Muscle of leg (tissue), 16 donors: ENCODE measurements around the gene TULP3. TPM values are rescaled to one million over a fixed set of nuclear protein-coding genes. Genes with fewer than 3 reads are reported as not detected.

Experiments used
- DNase-seq: peaks from one replicate; pipeline ENCODE4 v3.0.0; 2013
- H3K27ac ChIP-seq: one replicate; pipeline ENCODE4 v1.5.1; 2013; ENCODE audit warnings: mild to moderate bottlenecking, low read length, control low read depth
- H3K27me3 ChIP-seq: one replicate; pipeline ENCODE4 v1.6.1; 2013; ENCODE audit warnings: low read length; ENCODE audit not compliant: control insufficient read depth, insufficient read depth
- H3K36me3 ChIP-seq: one replicate; pipeline ENCODE4 v1.6.1; 2013; ENCODE audit warnings: low read length; ENCODE audit not compliant: control insufficient read depth, insufficient read depth
- H3K4me1 ChIP-seq: one replicate; pipeline ENCODE4 v1.6.1; 2013; ENCODE audit warnings: low read length; ENCODE audit not compliant: control insufficient read depth, insufficient read depth
- H3K4me3 ChIP-seq: one replicate; pipeline ENCODE4 v1.5.1; 2013; ENCODE audit warnings: low read length, control low read depth
- H3K9me3 ChIP-seq: replicated peaks from 2 replicates; pipeline ENCODE4 v1.6.1; 2013; ENCODE audit warnings: low read depth, low read length; ENCODE audit not compliant: control insufficient read depth
- WGBS: methylation state at CpG from one replicate; pipeline ENCODE4 v1.1.5; 2013; ENCODE audit warnings: missing lambda C conversion rate; ENCODE audit not compliant: insufficient coverage; 5-methylcytosine and 5-hydroxymethylcytosine counted together
- long read RNA-seq, 11 donors: transcript quantifications; one replicate each; lab custom pipeline, GENCODE V29; 2026
- polyA plus RNA-seq, 8 donors: library from polyadenylated mRNA; unstranded; fragments of 120-200 nt; gene quantifications; one replicate each; pipeline versions ENCODE4 v1.2.1 to v1.2.3, GENCODE V29; 2013; ENCODE audit warnings: inconsistent platforms in 1 of 8, low replicate concordance in 1 of 8; ENCODE audit not compliant: insufficient read length in 8 of 8, insufficient read depth in 1 of 8
- total RNA-seq: library from RNA; stranded (reverse); fragments of 120-200 nt; gene quantifications from one replicate; pipeline ENCODE4 v1.2.4, GENCODE V29; 2013

The TULP3 gene, protein sequence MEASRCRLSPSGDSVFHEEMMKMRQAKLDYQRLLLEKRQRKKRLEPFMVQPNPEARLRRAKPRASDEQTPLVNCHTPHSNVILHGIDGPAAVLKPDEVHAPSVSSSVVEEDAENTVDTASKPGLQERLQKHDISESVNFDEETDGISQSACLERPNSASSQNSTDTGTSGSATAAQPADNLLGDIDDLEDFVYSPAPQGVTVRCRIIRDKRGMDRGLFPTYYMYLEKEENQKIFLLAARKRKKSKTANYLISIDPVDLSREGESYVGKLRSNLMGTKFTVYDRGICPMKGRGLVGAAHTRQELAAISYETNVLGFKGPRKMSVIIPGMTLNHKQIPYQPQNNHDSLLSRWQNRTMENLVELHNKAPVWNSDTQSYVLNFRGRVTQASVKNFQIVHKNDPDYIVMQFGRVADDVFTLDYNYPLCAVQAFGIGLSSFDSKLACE
- 21.9 TPM for total RNA-seq
- 10 to 100 TPM; 20.8 to 31.3 (median 28.4) TPM for polyA plus RNA-seq
- long read RNA-seq, donor 1, transcript TULP3-202 (11 exons, 3,076 nt): major isoform, 6 of 6 reads
- long read RNA-seq, donor 1, partial matches to known transcripts: 0 of 6 reads
- long read RNA-seq, donor 1, other reads (novel, unspliced or antisense): 0 of 6 reads
- long read RNA-seq, donor 2, partial matches to known transcripts: 0 of 1 reads
- long read RNA-seq, donor 2, other reads (novel, unspliced or antisense): 0 of 1 reads
- long read RNA-seq, donor 3, transcript TULP3-202 (11 exons, 3,076 nt): major isoform, 8 of 17 reads
- long read RNA-seq, donor 3, partial matches to known transcripts: 9 of 17 reads
- long read RNA-seq, donor 3, other reads (novel, unspliced or antisense): 0 of 17 reads
- long read RNA-seq, donor 4, partial matches to known transcripts: 0 of 1 reads
- long read RNA-seq, donor 4, other reads (novel, unspliced or antisense): 0 of 1 reads
- long read RNA-seq, donor 5, transcript TULP3-202 (11 exons, 3,076 nt): major isoform, 11 of 27 reads
- long read RNA-seq, donor 5, partial matches to known transcripts: 16 of 27 reads
- long read RNA-seq, donor 5, other reads (novel, unspliced or antisense): 0 of 27 reads
- long read RNA-seq, donor 6, transcript TULP3-202 (11 exons, 3,076 nt): major isoform, 7 of 15 reads
- long read RNA-seq, donor 6, partial matches to known transcripts: 0 of 15 reads
- long read RNA-seq, donor 6, other reads (novel, unspliced or antisense): 8 of 15 reads
- long read RNA-seq, donor 7, partial matches to known transcripts: 0 of 3 reads
- long read RNA-seq, donor 7, other reads (novel, unspliced or antisense): 0 of 3 reads
- long read RNA-seq, donor 8, transcript TULP3-202 (11 exons, 3,076 nt): major isoform, 5 of 7 reads
- long read RNA-seq, donor 8, partial matches to known transcripts: 0 of 7 reads
- long read RNA-seq, donor 8, other reads (novel, unspliced or antisense): 0 of 7 reads
- long read RNA-seq, donor 9: 0 reads
- long read RNA-seq, donor 10, partial matches to known transcripts: 0 of 5 reads
- long read RNA-seq, donor 10, other reads (novel, unspliced or antisense): 0 of 5 reads
- long read RNA-seq, donor 11, partial matches to known transcripts: 0 of 2 reads
- long read RNA-seq, donor 11, other reads (novel, unspliced or antisense): 0 of 2 reads

DNA sequence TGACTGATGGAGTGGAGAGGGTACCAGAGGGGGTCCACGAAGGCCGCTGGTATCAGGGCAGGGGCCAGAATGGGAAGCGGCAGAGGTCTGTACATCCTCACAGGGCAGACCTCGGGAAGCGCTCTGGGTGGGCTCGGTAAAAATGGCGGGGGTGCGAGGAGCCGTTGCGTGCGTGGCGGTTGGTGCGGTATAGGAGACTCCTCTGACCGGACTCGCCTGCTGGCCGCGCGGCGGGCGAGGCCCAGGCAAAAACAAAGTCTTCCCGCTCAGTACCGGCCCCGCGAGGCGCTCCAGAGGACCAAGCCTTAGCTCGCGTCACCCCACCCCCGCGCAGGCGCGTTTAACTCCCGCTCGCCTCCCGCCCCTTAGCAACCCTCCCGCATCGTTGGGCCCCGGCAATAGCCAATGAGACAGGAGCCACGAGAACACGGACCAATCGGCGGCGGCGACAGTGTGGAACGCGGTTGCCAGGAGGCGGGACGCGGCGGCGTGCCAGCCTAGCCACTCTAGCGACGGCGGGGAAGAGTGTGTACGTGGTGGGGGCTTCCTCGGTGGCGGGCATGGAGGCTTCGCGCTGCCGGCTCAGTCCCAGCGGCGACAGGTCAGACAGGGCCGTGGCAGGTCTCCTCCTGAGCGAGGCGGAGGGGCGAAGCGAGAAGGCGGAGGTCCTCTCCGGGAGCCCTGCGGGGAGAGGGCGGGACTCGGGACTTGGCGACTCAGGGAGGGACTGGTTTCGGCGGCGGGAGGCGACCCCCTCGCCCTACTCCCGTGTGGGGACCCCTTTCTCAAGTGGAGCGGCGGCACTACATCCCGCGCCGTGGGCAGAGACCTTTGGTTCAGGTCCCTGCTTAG is at the start of gene TULP3:
TSS of gene TULP3 (plus strand) at position 504 of the 852 bp plus-strand sequence. CDS start at position 561, 57 bp downstream.
- H3K9me3 ChIP-seq: no peaks in the 10 kb centered on the region
- H3K27ac ChIP-seq: peak within 1 kb of the TSS; percentile 98
- no peaks in the 10 kb centered on the region for H3K27me3 ChIP-seq
- DNase-seq: peak; percentile 99
- WGBS: under 1% methylated on average over 79 of the region's 83 CpGs
- H3K4me3 ChIP-seq: peak within 1 kb of the TSS; percentile 86
- peaks cover 9% of the 10 kb centered on the region for H3K36me3 ChIP-seq
- peaks cover 14% of the 10 kb centered on the region for H3K4me1 ChIP-seq

DNA sequence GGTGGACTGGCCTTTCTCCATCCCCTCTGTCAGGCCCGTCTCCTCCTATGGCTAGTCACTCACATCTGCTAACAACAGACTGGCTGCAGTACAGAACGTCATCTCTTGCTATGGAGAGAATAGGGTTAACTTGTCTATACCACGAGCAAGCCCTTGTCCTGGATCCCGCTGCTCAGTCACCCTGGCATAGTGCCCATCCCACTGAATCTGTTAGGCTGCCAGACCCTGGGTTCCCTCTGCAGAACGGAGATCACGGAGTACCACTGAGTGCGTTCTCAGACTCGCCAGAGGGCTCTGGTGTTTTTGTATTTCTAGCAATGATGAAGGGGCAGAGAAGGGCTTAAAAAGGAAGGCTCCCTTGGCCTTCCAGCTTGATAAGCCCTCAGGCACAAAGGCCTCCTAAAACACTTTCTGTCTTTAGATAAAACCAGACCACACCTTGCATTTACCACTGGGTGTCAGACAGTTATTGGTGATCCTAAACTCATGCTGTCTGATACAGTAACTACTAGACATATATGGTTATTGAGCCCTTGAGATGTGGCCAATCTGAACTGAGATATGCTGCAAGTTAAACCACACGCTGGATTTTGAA is 49.5 kb upstream of the TULP3 start:
- Histone ChIP-seq H3K9me3 (no peaks in the 10 kb centered on the region), H3K4me1 (peaks cover 9% of the 10 kb centered on the region), H3K36me3 (peaks cover 15% of the 10 kb centered on the region), H3K27me3 (no peaks in the 10 kb centered on the region), H3K27ac (no peak overlapping the region), H3K4me3 (no peak overlapping the region)
- WGBS: 35% methylated on average over 3 of the region's 9 CpGs
- DNase-seq: no peak

DNA sequence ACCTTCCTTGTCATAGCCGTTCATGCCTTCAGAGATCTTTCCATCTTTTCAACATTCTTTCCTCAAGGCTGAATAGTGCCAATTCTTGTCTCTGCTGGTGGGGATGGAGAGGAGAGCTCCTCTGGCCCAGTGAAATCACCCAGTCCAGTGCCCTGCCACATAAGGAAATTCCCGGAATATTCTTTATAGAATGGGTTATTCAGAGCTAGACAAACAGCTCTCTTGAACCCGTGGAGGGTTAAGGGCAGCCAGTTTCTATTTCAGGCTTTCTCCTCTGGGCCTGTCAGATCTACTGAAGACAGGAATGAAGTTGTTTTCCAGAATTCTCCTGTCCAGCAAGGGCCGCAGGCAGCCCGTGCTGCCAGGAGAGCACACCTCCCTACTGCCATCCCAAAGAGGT is 47.7 kb upstream of the TULP3 start:
- Histone ChIP-seq H3K4me3 (no peak overlapping the region), H3K36me3 (peaks cover 15% of the 10 kb centered on the region), H3K27ac (no peak overlapping the region), H3K4me1 (peaks cover 11% of the 10 kb centered on the region), H3K27me3 (no peaks in the 10 kb centered on the region), H3K9me3 (no peaks in the 10 kb centered on the region)
- DNase-seq: no peak
- 33% methylated on average over 1 of the region's 5 CpGs for WGBS

DNA sequence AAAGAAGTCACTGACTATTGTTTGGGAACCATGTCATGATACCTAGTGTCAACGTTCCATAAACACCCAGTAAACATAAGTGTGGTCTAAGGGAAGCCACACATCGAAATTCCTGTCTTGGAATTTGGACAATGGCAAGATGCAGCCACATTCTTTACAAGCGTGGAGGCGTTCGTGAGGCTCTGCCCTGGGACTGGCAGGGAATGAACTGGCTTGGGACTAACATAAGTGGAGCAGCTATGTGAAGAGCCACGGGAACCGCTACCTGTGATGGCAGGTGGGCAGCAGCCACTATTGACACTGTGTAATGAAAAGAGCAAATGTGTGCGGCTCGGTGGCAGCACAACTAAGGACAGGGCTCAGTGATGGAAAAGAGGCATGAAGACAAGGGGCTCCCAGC is 45.9 kb upstream of the TULP3 start:
- Histone ChIP-seq H3K4me3 (no peak overlapping the region), H3K4me1 (peaks cover 11% of the 10 kb centered on the region), H3K27me3 (no peaks in the 10 kb centered on the region), H3K9me3 (no peaks in the 10 kb centered on the region), H3K27ac (no peak overlapping the region), H3K36me3 (peaks cover 5% of the 10 kb centered on the region)
- 84% methylated on average over 8 of the region's 9 CpGs for WGBS
- DNase-seq: no peak

DNA sequence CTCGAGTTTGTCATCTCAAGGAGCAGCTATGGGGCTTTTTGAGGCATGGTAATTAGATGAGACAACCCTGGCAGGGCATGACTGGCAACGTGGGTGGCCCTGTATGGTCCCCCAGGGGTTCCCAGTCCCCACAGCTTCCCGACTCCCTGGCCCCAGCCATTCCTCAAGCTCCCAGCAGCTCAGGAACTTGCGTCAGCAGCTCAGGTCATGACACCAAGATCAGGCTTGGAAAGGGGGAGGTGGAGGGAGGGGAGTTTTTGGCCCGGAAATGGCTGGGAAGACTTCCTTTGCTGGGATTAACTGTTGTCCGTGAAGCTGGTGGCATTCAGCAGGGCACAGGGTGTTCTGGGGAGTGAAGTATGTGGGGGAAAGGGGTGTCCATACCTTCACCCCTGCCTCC is 45.4 kb upstream of the TULP3 start:
- H3K36me3 ChIP-seq: peaks cover 4% of the 10 kb centered on the region
- no peak overlapping the region for H3K4me3 ChIP-seq
- 33% methylated on average over 1 of the region's 6 CpGs for WGBS
- no peak overlapping the region for H3K27ac ChIP-seq
- H3K27me3 ChIP-seq: no peaks in the 10 kb centered on the region
- no peaks in the 10 kb centered on the region for H3K9me3 ChIP-seq
- H3K4me1 ChIP-seq: peaks cover 11% of the 10 kb centered on the region
- peak; percentile 65 for DNase-seq

DNA sequence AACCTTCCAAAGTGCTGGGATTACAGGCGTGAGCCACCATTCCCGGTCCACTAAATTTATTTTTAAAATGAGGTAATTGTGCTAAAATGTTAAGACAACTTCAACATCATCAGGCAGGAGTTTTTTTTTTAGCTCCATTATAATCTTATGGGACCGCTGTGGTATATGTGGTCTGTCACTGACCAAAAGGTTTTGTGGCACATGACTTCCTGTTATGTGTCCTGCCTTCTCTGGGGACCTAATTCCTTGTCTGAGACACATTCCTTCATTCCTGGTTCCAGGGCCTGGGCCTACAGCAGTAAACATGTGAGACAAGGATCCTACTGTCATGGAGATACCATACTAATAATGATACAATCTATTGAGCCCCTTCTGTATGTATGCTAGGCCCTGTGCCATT is 38.8 kb upstream of the TULP3 start:
- H3K36me3 ChIP-seq: no peaks in the 10 kb centered on the region
- no peak overlapping the region for H3K27ac ChIP-seq
- WGBS: no CpG with 5 or more reads among the region's 3 CpGs
- H3K4me3 ChIP-seq: no peak overlapping the region
- H3K27me3 ChIP-seq: no peaks in the 10 kb centered on the region
- H3K4me1 ChIP-seq: no peaks in the 10 kb centered on the region
- H3K9me3 ChIP-seq: no peaks in the 10 kb centered on the region
- no peak for DNase-seq

DNA sequence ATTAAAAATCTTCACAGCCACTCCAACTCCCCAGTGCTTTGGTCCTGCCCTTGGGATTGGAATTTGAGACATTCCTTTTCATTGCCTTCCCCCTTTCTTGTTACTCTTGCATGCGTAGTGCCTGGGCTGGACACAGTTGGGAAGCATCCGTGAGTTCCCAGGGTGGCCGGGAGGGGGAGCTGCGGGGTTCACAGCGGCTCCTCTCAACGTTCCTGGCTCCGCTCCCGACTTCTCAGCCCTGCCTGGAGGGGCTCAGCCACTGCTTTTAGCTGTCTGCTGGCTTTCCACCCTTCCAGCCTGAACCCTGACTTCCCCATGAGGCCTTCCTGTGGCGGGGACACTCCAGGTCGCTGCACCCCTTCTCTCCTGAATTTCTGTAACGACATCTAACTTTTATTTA is 37.1 kb upstream of the TULP3 start:
- peak; percentile 88 for DNase-seq
- no peaks in the 10 kb centered on the region for H3K9me3 ChIP-seq
- H3K27ac ChIP-seq: no peak overlapping the region
- 2% methylated on average over 7 of the region's 11 CpGs for WGBS
- no peaks in the 10 kb centered on the region for H3K27me3 ChIP-seq
- H3K36me3 ChIP-seq: peaks cover 13% of the 10 kb centered on the region
- no peak overlapping the region for H3K4me3 ChIP-seq
- no peaks in the 10 kb centered on the region for H3K4me1 ChIP-seq

DNA sequence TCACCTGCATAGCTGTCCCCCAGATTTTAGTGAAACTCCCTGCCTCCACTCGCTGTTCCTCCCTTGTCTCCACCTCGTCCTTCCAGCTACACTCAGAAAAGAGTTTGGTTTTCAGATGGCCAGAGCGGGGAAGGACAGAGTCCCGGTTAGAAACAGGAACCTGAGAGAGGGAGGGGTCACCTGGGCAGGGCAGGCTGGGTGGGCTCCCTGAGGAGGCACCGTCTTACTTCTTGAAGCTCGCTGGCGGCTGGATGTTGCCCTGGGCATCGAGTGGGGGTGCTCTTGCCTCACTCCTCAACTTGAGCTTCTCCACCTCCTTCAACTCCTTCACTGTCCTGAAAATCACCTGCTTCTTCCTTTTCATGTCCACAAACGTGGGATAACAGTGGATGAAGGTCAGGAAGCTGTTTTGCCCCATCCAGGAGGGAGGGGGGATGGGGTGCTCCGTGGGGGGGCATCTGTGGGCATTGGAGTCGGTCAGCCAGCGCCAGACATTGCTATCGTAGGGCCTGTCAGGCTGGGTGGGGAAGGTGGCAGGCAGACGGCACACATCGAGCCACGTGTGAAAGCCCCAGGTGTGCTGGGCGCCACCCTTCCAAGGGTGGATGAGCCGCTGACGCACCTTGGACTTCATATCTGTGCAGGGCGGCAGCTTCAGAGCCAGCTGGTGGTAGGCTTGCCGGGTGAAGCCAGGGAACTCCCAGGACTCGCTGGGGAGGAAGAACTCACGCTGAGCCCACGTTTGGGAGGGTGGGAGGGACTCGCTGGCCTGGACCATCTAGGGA is 35.8 kb upstream of the TULP3 start:
- Histone ChIP-seq H3K27me3 (no peaks in the 10 kb centered on the region), H3K4me3 (no peak overlapping the region), H3K27ac (no peak overlapping the region), H3K4me1 (no peaks in the 10 kb centered on the region), H3K36me3 (peaks cover 22% of the 10 kb centered on the region), H3K9me3 (no peaks in the 10 kb centered on the region)
- WGBS: 79% methylated on average over 11 of the region's 25 CpGs
- DNase-seq: no peak
